BJ (cell line): ENCODE measurements around the gene PHACTR1. TPM values are rescaled to one million over a fixed set of nuclear protein-coding genes. Genes with fewer than 3 reads are reported as not detected.

ENCODE experiments used
- CTCF ChIA-PET: fragments of 350-600 bp; formaldehyde crosslinking; extraction: SDS; loops from one replicate; lab custom pipeline; 2021; ENCODE audit warnings: antibody characterized with exemption, inconsistent platforms; lab: Yijun Ruan, JAX
- POLR2A ChIA-PET: fragments of 300-600 bp; sonication (Branson Sonifier 250); formaldehyde crosslinking; extraction: SDS; loops from one replicate; lab custom pipeline; 2021; ENCODE audit warnings: antibody characterized with exemption; lab: Charles Lee
- DNase-seq: peaks from one replicate; pipeline ENCODE4 v3.0.0-alpha.2; 2011; ENCODE audit warnings: low read depth
- H3K27me3 ChIP-seq: 2 replicates; pipeline ENCODE4 v1.6.0; 2011; ENCODE audit warnings: low read length; ENCODE audit not compliant: control insufficient read depth, insufficient read depth
- H3K36me3 ChIP-seq: 2 replicates; pipeline ENCODE4 v1.5.1; 2011; ENCODE audit warnings: low read length; ENCODE audit not compliant: control insufficient read depth, insufficient read depth
- H3K4me3 ChIP-seq: 2 replicates; pipeline ENCODE4 v1.5.1; 2011; ENCODE audit warnings: low read depth, mild to moderate bottlenecking, control low read depth, low read length
- polyA plus RNA-seq: library from polyadenylated mRNA; depleted of rRNA; stranded (reverse); fragments of >200 nt; gene quantifications from 2 replicates; pipeline ENCODE4 v1.2.3, GENCODE V29; 2011
- TF ChIP-seq, protein P1 (sequence below): IDR thresholded peaks from 2 replicates; pipeline ENCODE4 v1.5.1; 2011; ENCODE audit warnings: low read depth, mild to moderate bottlenecking, control low read depth, inconsistent platforms, low read length, moderate library complexity; ENCODE audit not compliant: insufficient read depth

The PHACTR1 gene
- polyA plus RNA-seq, 1 experiment = 0.40 TPM

GRCh38 chr6:13038741-13039190 lies 322.2 kb downstream of the PHACTR1 start:
- ChIA-PET CTCF (no interaction called here), POLR2A (no interaction called here)
- Histone ChIP-seq H3K4me3 (no peak overlapping the region), H3K36me3 (no peaks in the 10 kb centered on the region), H3K27me3 (no peaks in the 10 kb centered on the region)
- TF ChIP-seq, protein P1, sequence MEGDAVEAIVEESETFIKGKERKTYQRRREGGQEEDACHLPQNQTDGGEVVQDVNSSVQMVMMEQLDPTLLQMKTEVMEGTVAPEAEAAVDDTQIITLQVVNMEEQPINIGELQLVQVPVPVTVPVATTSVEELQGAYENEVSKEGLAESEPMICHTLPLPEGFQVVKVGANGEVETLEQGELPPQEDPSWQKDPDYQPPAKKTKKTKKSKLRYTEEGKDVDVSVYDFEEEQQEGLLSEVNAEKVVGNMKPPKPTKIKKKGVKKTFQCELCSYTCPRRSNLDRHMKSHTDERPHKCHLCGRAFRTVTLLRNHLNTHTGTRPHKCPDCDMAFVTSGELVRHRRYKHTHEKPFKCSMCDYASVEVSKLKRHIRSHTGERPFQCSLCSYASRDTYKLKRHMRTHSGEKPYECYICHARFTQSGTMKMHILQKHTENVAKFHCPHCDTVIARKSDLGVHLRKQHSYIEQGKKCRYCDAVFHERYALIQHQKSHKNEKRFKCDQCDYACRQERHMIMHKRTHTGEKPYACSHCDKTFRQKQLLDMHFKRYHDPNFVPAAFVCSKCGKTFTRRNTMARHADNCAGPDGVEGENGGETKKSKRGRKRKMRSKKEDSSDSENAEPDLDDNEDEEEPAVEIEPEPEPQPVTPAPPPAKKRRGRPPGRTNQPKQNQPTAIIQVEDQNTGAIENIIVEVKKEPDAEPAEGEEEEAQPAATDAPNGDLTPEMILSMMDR = no peak
- no peak for DNase-seq

GRCh38 chr6:13044390-13044789 lies 327.8 kb downstream of the PHACTR1 start:
- DNase-seq = no peak
- Histone ChIP-seq H3K4me3 (no peak overlapping the region), H3K36me3 (no peaks in the 10 kb centered on the region), H3K27me3 (no peaks in the 10 kb centered on the region)
- TF ChIP-seq, protein P1 = no peak
- CTCF ChIA-PET = interaction anchor here (0.6 kb wide), 1 partner anchor 8 kb away, joined by 3 read pairs; no protein-coding TSS in a partner anchor
- POLR2A ChIA-PET = no interaction called here

DNA sequence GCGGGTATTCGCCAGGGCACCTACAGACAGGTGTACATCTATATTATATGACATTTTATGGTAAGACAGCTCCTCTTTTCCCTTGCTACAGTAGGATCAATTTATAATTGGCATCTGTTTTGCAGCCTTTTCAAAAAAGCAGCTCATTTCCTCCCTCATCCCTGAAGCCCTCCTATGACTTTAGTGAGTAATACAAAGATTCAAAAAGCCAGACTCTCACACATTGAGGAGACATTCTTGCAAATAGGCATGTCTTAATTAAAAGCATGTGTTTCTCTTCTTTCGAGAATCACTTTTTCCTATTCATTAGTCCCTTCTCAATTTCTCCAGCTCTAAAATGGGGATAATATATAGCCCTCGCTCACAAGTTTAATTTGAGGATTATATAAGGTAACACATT lies 328.3 kb downstream of the PHACTR1 start:
- CTCF ChIA-PET = interaction anchor here (0.6 kb wide), 1 partner anchor 9 kb away, joined by 3 read pairs; no protein-coding TSS in a partner anchor
- Histone ChIP-seq H3K36me3 (no peaks in the 10 kb centered on the region; the same call in 1 of the 2 replicates), H3K27me3 (no peaks in the 10 kb centered on the region), H3K4me3 (no peak overlapping the region)
- TF ChIP-seq, protein P1 = no peak
- POLR2A ChIA-PET = no interaction called here
- DNase-seq = no peak

DNA sequence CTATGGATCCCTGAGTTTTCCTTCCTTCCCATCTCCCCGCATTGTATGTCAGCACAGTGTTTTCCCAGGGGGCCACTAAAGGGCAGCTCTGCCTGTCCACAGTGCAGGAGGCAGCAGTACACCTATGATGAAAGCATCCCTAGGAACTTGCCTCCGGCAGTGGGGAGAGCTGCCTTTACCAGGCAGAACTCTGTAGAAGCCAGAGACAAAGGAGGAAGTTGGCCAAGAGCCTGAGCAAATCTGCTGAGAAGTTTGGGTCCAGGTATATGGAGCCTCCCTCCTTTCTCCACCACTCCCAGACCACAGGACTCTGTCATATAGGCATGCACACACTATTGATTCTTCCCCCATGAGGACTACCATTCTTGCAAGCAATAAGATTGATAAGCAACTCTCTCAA lies 329.1 kb downstream of the PHACTR1 start:
- POLR2A ChIA-PET = no interaction called here
- H3K27me3 ChIP-seq = no peaks in the 10 kb centered on the region
- H3K36me3 ChIP-seq = no peaks in the 10 kb centered on the region; the same call in 1 of the 2 replicates
- DNase-seq = no peak
- TF ChIP-seq, protein P1 = no peak
- H3K4me3 ChIP-seq = no peak overlapping the region
- CTCF ChIA-PET = no interaction called here

DNA sequence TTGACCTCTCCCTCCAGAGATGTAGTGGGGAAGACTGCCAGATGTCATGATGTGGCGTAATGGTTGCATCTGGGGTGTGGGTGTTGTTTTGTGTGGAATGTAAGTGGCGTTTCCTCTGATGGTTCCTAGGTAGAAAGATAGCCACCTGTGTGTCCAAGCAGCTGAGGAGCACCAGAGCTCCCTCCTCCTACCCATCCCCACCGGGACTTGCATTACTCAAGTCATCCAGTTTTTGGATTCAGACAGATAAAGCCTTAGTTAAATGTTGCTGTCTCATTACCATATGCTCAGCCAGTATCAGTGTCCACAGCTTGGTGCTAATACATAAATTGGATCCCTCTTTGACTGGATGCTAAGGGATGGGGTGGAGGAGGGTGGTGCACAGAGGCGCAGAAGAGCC lies 329.5 kb downstream of the PHACTR1 start:
- ChIA-PET POLR2A (no interaction called here), CTCF (no interaction called here)
- TF ChIP-seq, protein P1 = no peak
- Histone ChIP-seq H3K36me3 (no peaks in the 10 kb centered on the region; the same call in 1 of the 2 replicates), H3K4me3 (no peak overlapping the region), H3K27me3 (no peaks in the 10 kb centered on the region)
- DNase-seq = no peak
